Measurements from ENCODE around the gene COIL. TPM values are rescaled to one million over a fixed set of nuclear protein-coding genes. Genes with fewer than 3 reads are reported as not detected.

COIL gene
- total RNA-seq, 1 donor from 2014 or later = 20.6 TPM

DNA sequence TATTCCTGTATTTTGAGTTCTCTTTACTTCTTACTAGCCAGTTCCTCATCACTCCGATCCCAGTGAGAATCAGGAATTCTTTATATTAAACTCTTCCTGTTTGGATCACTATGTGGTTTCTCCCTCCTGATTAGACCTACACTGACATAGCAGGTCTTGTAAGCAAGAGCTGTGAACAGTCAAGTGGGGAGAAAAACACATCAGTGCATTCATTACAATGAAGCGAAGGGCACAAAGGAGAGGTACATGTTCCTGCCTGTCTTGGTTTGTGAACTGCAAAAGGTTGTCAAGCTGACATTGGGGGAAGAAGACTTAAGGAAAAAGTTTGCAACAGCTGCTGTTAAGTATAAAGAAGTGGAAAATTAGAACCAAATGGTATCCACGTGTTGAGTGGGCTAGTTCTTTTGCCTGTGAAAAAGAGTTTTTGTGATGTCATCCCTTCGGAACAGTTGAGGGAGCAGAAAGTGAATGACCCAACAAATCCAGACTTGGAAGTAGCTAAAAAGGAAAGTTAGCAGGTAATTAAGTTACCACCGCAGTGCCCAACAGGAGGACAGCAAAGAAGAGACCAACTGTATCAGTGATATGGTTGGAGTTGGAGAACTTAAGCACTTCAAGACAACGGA is 24.0 kb downstream of the COIL start:
- H3K79me2 ChIP-seq (ENCODE audit: insufficient read depth, low read length) = no peaks in the 10 kb centered on the region
- no peaks in the 10 kb centered on the region for H3K27me3 ChIP-seq (ENCODE audit: insufficient read depth, low read length)
- H4K20me1 ChIP-seq (ENCODE audit: insufficient read depth, low read length) = peaks cover 3% of the 10 kb centered on the region
- FAIRE-seq (no peak), DNase-seq (ENCODE audit: low read depth) (no peak)
- TF ChIP-seq EZH2 (IDR thresholded peaks at IDR 0.05; ENCODE audit: insufficient read depth, low read length) = no peak
- TF ChIP-seq, protein P1, sequence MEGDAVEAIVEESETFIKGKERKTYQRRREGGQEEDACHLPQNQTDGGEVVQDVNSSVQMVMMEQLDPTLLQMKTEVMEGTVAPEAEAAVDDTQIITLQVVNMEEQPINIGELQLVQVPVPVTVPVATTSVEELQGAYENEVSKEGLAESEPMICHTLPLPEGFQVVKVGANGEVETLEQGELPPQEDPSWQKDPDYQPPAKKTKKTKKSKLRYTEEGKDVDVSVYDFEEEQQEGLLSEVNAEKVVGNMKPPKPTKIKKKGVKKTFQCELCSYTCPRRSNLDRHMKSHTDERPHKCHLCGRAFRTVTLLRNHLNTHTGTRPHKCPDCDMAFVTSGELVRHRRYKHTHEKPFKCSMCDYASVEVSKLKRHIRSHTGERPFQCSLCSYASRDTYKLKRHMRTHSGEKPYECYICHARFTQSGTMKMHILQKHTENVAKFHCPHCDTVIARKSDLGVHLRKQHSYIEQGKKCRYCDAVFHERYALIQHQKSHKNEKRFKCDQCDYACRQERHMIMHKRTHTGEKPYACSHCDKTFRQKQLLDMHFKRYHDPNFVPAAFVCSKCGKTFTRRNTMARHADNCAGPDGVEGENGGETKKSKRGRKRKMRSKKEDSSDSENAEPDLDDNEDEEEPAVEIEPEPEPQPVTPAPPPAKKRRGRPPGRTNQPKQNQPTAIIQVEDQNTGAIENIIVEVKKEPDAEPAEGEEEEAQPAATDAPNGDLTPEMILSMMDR (IDR thresholded peaks at IDR 0.05; ENCODE audit: insufficient read depth, low read depth, low read length) = no peak
- H3K4me1 ChIP-seq (ENCODE audit: insufficient read depth, low read length) = peaks cover 3% of the 10 kb centered on the region
- H3K27ac Mint-ChIP-seq (ENCODE audit: unreplicated experiment) = no peak overlapping the region
- no peak overlapping the region for H3K4me2 ChIP-seq (ENCODE audit: low read length)
- H3K27me3 Mint-ChIP-seq (ENCODE audit: low read depth, unreplicated experiment) = no peaks in the 10 kb centered on the region
- H3K36me3 ChIP-seq (ENCODE audit: insufficient read depth, low read length) = peaks cover 21% of the 10 kb centered on the region
- no peak overlapping the region for H3K4me3 ChIP-seq (ENCODE audit: insufficient read depth, low read depth, low read length)
- H3K9me3 ChIP-seq (ENCODE audit: insufficient read depth, low read depth, low read length) = no peaks in the 10 kb centered on the region
- no peak overlapping the region for H3K27ac ChIP-seq (ENCODE audit: low read depth, low read length)
- peaks cover 10% of the 10 kb centered on the region for H3K36me3 Mint-ChIP-seq (ENCODE audit: low read depth, unreplicated experiment)
- H3K9ac ChIP-seq (ENCODE audit: low read length) = no peak overlapping the region
- H2AFZ ChIP-seq (ENCODE audit: low read depth, low read length) = no peak overlapping the region
- peaks cover 5% of the 10 kb centered on the region for H3K4me1 Mint-ChIP-seq (ENCODE audit: low read depth, unreplicated experiment)
- H3K9me3 Mint-ChIP-seq (ENCODE audit: unreplicated experiment) = peaks cover 2% of the 10 kb centered on the region
- no peak overlapping the region for H3K4me3 Mint-ChIP-seq (ENCODE audit: unreplicated experiment)

DNA sequence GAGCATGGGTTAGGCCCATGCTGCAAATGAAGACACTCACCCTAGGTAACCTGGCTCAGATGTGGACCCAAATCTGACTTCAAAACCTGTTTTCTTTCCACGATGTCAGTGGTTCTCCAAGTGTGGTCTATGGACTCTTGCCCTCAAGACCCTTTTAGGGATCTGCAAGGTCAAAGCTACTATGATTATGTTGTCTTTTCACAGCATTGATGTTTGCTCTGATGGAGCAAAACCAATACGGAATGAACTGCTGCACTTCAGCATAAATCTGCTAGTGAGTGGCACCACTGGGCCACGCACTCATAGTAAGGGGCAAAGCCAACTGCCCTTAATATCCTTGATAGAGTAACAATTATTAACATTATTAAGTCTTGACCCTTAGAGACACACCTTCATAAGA is 25.4 kb downstream of the COIL start:
- no peak overlapping the region for H3K9ac ChIP-seq (ENCODE audit: low read length)
- H3K9me3 ChIP-seq (ENCODE audit: insufficient read depth, low read depth, low read length) = no peaks in the 10 kb centered on the region
- Mint-ChIP-seq H3K36me3 (ENCODE audit: low read depth, unreplicated experiment) (peaks cover 10% of the 10 kb centered on the region), H3K4me3 (ENCODE audit: unreplicated experiment) (no peak overlapping the region), H3K4me1 (ENCODE audit: low read depth, unreplicated experiment) (peaks cover 5% of the 10 kb centered on the region), H3K9me3 (ENCODE audit: unreplicated experiment) (peaks cover 5% of the 10 kb centered on the region), H3K27ac (ENCODE audit: unreplicated experiment) (no peak overlapping the region), H3K27me3 (ENCODE audit: low read depth, unreplicated experiment) (no peaks in the 10 kb centered on the region)
- H3K4me1 ChIP-seq (ENCODE audit: insufficient read depth, low read length) = peaks cover 3% of the 10 kb centered on the region
- H3K79me2 ChIP-seq (ENCODE audit: insufficient read depth, low read length) = no peaks in the 10 kb centered on the region
- TF ChIP-seq, protein P1 (IDR thresholded peaks at IDR 0.05; ENCODE audit: insufficient read depth, low read depth, low read length) = no peak
- no peak for TF ChIP-seq EZH2 (IDR thresholded peaks at IDR 0.05; ENCODE audit: insufficient read depth, low read length)
- no peak overlapping the region for H3K4me3 ChIP-seq (ENCODE audit: insufficient read depth, low read depth, low read length)
- no peaks in the 10 kb centered on the region for H3K27me3 ChIP-seq (ENCODE audit: insufficient read depth, low read length)
- no peak overlapping the region for H3K27ac ChIP-seq (ENCODE audit: low read depth, low read length)
- peaks cover 16% of the 10 kb centered on the region for H3K36me3 ChIP-seq (ENCODE audit: insufficient read depth, low read length)
- peaks cover 3% of the 10 kb centered on the region for H4K20me1 ChIP-seq (ENCODE audit: insufficient read depth, low read length)
- no peak overlapping the region for H3K4me2 ChIP-seq (ENCODE audit: low read length)
- no peak overlapping the region for H2AFZ ChIP-seq (ENCODE audit: low read depth, low read length)
- FAIRE-seq = no peak
- DNase-seq (ENCODE audit: low read depth) = no peak

DNA sequence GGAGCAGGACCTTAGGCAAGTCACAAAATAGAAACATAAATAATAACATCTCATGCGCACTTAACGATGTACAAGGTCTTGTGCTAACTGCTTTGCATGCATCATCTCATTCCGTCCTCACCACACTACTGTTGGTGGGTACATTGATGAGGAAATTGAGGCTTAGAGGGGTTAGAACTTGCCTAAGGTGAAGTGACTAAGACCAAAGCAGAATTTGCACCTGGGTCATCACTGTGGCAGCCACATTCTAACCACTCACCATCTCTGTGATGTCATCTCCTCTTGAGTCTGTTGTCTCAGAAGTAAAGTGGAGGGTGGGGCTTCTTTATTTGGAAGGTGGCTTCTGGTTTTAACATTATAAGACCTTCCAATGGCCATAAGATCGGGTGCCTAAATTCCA is 26.6 kb downstream of the COIL start:
- Mint-ChIP-seq H3K36me3 (ENCODE audit: low read depth, unreplicated experiment) (peaks cover 10% of the 10 kb centered on the region), H3K4me3 (ENCODE audit: unreplicated experiment) (no peak overlapping the region), H3K4me1 (ENCODE audit: low read depth, unreplicated experiment) (peaks cover 5% of the 10 kb centered on the region), H3K27ac (ENCODE audit: unreplicated experiment) (no peak overlapping the region), H3K9me3 (ENCODE audit: unreplicated experiment) (peaks cover 14% of the 10 kb centered on the region), H3K27me3 (ENCODE audit: low read depth, unreplicated experiment) (no peaks in the 10 kb centered on the region)
- H3K9me3 ChIP-seq (ENCODE audit: insufficient read depth, low read depth, low read length) = no peaks in the 10 kb centered on the region
- H3K36me3 ChIP-seq (ENCODE audit: insufficient read depth, low read length) = peaks cover 14% of the 10 kb centered on the region
- H3K4me3 ChIP-seq (ENCODE audit: insufficient read depth, low read depth, low read length) = no peak overlapping the region
- no peak overlapping the region for H3K9ac ChIP-seq (ENCODE audit: low read length)
- peaks cover 3% of the 10 kb centered on the region for H3K4me1 ChIP-seq (ENCODE audit: insufficient read depth, low read length)
- no peak overlapping the region for H2AFZ ChIP-seq (ENCODE audit: low read depth, low read length)
- DNase-seq (ENCODE audit: low read depth) (no peak), FAIRE-seq (no peak)
- TF ChIP-seq, protein P1 (IDR thresholded peaks at IDR 0.05; ENCODE audit: insufficient read depth, low read depth, low read length) = no peak
- no peak for TF ChIP-seq EZH2 (IDR thresholded peaks at IDR 0.05; ENCODE audit: insufficient read depth, low read length)
- H3K79me2 ChIP-seq (ENCODE audit: insufficient read depth, low read length) = no peaks in the 10 kb centered on the region
- no peaks in the 10 kb centered on the region for H4K20me1 ChIP-seq (ENCODE audit: insufficient read depth, low read length)
- H3K27me3 ChIP-seq (ENCODE audit: insufficient read depth, low read length) = no peaks in the 10 kb centered on the region
- H3K4me2 ChIP-seq (ENCODE audit: low read length) = no peak overlapping the region
- no peak overlapping the region for H3K27ac ChIP-seq (ENCODE audit: low read depth, low read length)
